GM12864 (cell line): ENCODE data around the gene CNOT1.
A peak's percentile ranks its signal among the peaks of the same experiment; 100 is the strongest.
"Not testable (repeated sequence)": the region's sequence is repeated elsewhere in the genome, so short reads cannot be mapped to it uniquely, and the experiment has no call there.

Source experiments
- DNase-seq: peaks from one replicate; pipeline ENCODE4 v3.0.0-alpha.2; 2011; ENCODE audit warnings: low read depth
- H3K4me3 ChIP-seq: 2 replicates; pipeline ENCODE4 v1.5.1; 2011; ENCODE audit warnings: mild to moderate bottlenecking, low read depth, low read length, control low read depth
- TF ChIP-seq, protein P1 (sequence below): IDR thresholded peaks from 2 replicates; pipeline ENCODE4 v1.5.1; 2011; ENCODE audit warnings: low read depth, mild to moderate bottlenecking, moderate library complexity, low read length, control low read depth, inconsistent platforms; ENCODE audit errors: missing control alignments

CNOT1 gene

GRCh38 chr16:58639230-58639629, 9.6 kb upstream of the CNOT1 start:
- TF ChIP-seq, protein P1, sequence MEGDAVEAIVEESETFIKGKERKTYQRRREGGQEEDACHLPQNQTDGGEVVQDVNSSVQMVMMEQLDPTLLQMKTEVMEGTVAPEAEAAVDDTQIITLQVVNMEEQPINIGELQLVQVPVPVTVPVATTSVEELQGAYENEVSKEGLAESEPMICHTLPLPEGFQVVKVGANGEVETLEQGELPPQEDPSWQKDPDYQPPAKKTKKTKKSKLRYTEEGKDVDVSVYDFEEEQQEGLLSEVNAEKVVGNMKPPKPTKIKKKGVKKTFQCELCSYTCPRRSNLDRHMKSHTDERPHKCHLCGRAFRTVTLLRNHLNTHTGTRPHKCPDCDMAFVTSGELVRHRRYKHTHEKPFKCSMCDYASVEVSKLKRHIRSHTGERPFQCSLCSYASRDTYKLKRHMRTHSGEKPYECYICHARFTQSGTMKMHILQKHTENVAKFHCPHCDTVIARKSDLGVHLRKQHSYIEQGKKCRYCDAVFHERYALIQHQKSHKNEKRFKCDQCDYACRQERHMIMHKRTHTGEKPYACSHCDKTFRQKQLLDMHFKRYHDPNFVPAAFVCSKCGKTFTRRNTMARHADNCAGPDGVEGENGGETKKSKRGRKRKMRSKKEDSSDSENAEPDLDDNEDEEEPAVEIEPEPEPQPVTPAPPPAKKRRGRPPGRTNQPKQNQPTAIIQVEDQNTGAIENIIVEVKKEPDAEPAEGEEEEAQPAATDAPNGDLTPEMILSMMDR = no peak
- DNase-seq = no peak
- H3K4me3 ChIP-seq = no peak overlapping the region

DNA sequence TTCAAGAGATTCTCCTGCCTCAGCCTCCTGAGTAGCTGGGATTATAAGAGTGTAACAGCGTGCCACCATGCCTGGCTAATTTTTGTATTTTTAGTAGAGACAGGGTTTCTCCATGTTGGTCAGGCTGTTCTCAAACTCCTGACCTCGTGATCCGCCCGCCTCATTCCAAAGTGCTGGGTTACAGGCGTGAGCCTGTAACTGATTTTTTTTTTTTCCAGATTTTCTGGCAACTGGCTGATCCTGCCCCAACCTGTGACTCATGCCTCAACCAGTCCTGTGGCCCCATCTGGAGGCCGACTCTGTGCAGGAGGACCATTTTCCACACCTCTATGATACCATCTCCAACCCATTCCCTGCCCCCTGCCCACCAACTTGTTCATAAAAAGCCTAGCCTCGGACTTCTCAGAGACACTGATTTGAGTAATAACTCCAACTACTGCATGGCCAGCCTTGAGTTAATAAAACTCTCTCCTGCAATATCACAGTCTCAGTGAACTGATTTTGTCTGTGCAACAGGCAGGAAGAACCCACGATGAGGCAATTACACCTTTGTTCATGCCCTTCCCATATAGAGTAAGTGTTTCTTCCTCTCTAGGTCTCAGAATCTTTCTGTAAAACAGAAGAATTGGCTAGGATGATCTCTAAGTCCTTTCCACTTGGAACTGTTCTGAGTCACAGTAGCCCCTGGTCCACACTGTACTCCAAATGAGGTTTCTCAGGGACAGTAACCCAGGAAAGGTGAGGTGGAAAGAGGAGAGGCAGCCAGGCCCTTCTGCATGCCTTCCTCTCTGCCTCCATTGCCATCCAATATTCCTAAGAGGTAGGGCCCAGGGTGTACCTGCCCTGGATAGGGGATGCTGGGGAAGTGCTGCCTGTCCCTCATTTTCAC, 8.8 kb upstream of the CNOT1 start:
- no peak overlapping the region for H3K4me3 ChIP-seq
- TF ChIP-seq, protein P1 = no peak
- DNase-seq = no peak

GRCh38 chr16:58637021-58637420, 7.4 kb upstream of the CNOT1 start:
- not testable (repeated sequence) for DNase-seq

DNA sequence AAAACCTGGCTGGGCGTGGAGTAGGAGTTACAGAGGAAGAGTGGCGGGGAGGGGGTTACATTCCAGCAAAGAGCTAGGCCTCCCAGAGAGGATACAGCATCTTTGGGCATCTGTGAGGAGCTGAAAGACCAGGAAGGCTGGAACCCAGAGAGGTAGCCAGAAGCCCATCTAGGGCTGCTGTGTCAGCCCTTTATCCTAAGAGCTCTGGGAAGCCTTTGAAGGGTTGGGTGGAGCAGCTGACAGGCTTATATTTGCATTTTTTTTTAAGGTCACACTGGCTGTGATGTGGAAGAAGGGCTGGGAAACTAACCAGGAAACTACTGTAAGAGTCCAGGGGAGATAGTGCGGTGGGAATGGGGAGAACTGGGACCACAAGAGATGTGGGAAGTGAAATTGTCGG, 6.8 kb upstream of the CNOT1 start:
- TF ChIP-seq, protein P1 = no peak
- no peak overlapping the region for H3K4me3 ChIP-seq
- DNase-seq = no peak

More at GRCh38 chr16:58637021-58637420, 7.4 kb upstream of the CNOT1 start:
- not testable (repeated sequence) for H3K4me3 ChIP-seq

DNA sequence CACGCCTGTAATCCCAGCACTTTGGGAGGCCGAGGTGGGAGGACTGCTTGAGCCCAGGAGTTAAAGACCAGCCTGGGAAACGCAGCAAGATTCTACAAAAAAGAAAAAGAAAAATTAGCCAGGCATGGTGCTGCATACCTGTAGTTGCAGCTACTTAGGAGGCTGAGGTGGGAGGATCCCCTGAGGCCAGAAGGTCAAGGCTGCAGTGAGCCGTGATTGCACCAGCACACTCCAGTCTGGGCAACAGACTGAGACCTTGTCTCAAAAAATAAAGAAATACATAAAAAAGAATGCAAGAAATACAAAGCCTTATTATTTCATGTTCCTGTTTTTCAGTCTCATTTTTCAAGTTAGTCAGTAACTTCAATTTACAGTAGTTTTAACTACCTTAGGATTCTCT, 5.9 kb upstream of the CNOT1 start:
- DNase-seq = no peak
- H3K4me3 ChIP-seq = no peak overlapping the region
- TF ChIP-seq, protein P1 = no peak

GRCh38 chr16:58634265-58634802, 4.7 kb upstream of the CNOT1 start:
- DNase-seq = no peak
- H3K4me3 ChIP-seq = no peak overlapping the region
- TF ChIP-seq, protein P1 = no peak

GRCh38 chr16:58628845-58629732, 537 bp downstream of the CNOT1 start:
- DNase-seq = peak; percentile 31
- TF ChIP-seq, protein P1 = no peak
- H3K4me3 ChIP-seq = peak overlapping the region; percentile 100
